NCI-H345 treated with DMSO at 0.1 percent for 48 hours (cell line): ENCODE data around the gene UGT1A8.
"Not testable (repeated sequence)": the region's sequence is repeated elsewhere in the genome, so short reads cannot be mapped to it uniquely, and the experiment has no call there.

Experiments
- DNase-seq: peaks from one replicate; lab custom pipeline; 2025; ENCODE audit not compliant: unreplicated experiment; lab: John Stamatoyannopoulos, UW

Gene UGT1A8

DNA sequence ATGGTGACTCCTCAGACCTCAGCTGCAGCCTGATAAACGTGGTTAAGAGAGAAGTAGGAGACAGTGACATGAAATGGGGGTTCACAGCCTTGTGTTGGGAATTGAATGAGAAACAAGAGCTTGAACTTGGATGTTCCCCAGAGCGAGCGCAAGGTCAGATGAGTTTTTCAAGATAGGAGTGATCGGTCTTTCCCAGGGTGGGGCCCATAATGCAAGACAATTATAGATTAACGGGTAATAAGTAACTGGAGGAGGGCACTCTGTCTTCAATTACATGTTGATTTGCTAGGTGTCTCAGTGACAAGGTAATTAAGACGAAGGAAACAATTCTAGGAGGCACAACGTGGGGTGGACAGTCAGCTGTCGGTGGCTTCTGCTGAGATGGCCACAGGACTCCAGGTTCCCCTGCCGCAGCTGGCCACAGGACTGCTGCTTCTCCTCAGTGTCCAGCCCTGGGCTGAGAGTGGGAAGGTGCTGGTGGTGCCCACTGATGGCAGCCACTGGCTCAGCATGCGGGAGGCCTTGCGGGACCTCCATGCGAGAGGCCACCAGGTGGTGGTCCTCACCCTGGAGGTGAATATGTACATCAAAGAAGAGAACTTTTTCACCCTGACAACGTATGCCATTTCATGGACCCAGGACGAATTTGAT, 95.3 kb downstream of the UGT1A8 start, which contains the start of gene UGT1A5:
TSS of gene UGT1A5 (plus strand) at position 297 of the 651 bp plus-strand sequence. CDS start at position 382, 85 bp downstream.
- no peak for DNase-seq

DNA sequence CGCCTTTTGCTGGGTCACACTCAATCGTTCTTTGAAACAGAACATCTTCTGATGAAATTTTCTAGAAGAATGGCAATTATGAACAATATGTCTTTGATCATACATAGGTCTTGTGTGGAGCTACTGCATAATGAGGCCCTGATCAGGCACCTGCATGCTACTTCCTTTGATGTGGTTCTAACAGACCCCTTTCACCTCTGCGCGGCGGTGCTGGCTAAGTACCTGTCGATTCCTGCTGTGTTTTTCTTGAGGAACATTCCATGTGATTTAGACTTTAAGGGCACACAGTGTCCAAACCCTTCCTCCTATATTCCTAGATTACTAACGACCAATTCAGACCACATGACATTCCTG, 95.8 kb downstream of the UGT1A8 start:
- no peak for DNase-seq

DNA sequence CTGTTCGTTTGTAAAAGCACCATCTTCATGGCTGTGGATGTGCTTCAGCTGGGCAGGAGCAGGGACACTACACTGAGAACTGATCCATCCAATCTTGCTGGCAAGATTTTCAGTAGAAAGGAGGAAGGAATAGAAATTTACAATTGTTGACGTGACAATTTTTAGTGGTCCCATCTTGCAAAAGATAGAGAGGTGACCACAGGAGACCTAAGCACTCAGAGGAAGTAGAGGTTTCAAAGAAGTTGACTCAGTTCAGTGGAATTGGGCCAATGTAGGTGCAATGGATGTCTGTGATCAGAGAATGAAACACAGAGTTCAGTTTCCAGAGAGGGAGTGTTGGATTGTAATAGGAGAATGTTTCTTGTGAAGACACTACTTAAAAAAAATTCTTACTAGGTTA, 96.7 kb downstream of the UGT1A8 start:
- no peak for DNase-seq

DNA sequence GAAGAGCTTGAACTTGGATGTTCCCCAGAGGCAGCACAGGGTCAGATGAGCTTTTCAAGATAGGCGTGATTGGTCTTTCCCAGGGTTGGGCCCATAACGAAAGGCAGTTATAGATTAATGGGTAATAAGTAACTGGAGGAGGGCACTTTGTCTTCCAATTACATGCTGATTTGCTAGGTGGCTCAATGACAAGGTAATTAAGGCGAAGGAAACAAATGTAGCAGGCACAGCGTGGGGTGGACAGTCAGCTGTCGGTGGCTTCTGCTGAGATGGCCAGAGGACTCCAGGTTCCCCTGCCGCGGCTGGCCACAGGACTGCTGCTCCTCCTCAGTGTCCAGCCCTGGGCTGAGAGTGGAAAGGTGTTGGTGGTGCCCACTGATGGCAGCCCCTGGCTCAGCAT, 101.1 kb downstream of the UGT1A8 start, which contains the start of gene UGT1A4:
TSS of gene UGT1A4 (plus strand) at position 185 of the 400 bp plus-strand sequence. CDS start at position 270, 85 bp downstream.
- DNase-seq: no peak

DNA sequence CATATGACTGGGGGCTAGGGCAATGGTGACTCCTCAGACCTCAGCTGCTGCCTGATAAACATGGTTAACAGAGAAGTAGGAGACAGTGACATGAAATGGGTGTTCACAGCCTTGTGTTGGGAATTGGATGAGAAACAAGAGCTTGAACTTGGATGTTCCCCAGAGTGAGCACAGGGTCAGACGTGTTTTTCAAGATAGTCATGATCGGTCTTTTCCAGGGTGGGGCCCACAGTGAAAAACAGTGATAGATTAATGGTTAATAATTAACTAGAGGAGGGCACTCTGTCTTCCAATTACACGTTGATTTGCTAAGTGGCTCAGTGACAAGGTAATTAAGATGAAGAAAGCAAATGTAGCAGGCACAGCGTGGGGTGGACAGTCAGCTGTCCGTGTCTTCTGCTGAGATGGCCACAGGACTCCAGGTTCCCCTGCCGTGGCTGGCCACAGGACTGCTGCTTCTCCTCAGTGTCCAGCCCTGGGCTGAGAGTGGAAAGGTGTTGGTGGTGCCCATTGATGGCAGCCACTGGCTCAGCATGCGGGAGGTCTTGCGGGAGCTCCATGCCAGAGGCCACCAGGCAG, 111.4 kb downstream of the UGT1A8 start, which contains the start of gene UGT1A3:
TSS of gene UGT1A3 (plus strand) at position 320 of the 579 bp plus-strand sequence. CDS start at position 405, 85 bp downstream.
- DNase-seq: no peak

DNA sequence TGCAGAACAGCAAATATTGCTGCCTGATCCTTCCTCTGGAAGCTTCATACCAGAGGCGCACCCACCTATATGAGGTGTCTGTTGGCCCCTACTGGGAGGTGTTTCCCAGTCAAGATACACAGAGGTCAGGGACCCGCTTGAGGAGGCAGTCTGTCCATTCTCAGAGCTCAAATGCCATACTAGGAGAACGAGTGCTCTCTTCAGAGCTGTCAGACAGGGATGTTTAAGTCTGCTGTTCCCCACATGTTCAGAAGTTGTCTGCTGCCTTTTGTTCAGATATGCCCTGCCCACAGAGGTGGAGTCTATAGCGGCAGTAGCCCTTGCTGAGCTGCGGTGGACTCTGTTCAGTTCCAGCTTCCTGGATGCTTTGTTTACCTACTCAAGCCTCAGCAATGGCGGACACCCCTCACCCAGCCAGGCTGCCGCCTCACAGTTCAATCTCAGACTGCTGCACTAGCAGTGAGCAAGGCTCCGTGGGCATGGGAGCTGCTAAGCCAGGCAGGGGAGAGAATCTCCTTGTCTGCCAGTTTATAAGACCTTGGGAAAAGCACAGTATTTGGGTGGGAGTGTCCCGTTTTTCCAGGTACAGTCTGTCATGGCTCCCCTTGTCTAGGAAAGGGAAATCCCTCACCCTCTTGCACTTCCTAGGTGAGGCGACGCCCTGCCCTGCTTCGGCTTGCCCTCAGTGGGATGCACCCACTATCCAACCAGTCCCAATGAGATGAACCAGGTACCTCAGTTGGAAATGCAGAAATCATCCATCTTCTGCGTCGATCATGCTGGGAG, 119.6 kb downstream of the UGT1A8 start:
- DNase-seq: not testable (repeated sequence)

DNA sequence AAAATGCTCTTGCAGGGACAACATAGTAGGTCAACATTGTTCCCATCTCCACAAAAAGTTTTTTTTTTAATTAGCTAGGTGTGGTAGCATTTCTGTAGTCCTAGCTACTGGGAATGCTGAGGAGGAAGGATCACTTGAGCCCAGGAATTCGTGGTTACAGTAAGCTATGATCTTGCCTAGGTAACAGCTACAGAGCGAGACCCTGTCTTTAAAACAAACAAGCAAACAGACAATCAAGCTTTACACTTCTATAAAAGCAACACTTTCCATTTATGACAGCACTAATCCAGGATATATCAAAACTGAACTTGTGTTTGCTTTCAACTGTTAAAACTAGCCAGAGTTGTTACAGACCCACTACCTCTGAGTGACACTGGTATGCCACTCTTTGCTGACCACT, 123.4 kb downstream of the UGT1A8 start:
- DNase-seq: no peak

DNA sequence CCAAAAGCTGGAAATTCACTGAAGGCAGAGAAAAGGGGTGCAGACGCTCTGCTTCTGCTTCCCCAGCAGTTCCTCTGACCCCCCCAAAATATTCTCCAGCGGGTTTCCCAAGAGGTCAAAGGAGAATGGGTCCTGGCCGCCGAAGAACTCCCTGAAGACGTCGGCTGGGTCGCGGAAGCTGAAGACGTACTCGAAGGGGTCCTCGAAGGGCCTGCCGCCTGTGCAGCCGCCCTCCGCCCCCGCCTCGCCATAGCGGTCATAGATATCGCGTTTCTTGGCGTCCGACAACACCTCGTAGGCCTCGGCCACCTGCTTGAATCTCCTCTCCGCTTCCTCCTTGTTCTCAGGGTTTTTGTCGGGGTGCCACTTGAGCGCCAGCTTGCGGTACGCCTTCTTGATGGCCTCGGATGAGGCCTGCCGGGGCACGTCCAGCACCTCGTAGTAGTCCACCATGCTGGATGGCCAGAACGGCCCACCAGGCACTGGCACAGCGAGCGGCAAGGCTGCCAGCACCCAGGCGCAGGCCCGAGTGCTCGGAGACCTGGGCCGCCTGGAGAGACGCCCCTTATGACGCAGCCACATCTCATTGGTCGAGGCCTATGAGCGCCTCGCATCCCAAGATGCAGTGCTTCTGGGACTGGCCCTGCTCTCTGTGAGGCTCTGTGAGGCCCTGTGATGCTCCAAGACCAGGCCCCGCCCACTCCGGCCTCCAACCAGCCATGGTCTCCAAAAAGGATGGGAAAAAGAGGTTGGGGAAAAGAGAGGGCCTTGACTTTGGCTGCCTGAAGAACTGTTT, 126.2 kb downstream of the UGT1A8 start:
- DNase-seq: no peak

DNA sequence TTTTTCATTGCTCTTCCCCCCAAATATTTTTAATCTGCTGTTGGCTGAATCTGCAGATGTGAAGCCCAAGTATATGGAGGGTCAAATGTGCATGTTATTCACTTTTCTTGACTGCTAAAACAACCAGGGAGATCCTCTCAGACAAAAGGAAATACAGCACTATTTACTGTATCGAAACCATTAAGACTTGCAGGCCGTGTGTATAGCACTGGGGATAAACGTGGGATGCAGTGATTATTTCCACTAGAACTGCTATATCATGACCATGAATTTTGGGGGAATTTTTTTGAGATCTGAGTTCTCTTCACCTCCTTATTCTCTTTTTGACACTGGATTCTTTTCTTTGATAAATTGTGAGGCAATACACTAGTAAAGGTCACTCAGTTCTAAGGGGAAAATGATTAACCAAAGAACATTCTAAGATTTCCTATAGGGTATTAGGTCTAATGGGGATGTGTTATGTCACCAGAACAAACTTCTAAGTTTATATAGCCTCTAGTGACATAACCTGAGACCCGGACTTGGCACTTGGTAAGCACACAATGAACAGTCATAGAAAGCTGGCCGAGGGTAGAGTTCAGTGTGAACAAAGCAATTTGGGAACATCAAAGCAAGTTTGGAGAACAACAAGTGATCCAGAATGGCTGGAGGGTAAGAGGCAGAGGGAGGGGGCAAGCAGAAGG, 127.8 kb downstream of the UGT1A8 start:
- DNase-seq: no peak

DNA sequence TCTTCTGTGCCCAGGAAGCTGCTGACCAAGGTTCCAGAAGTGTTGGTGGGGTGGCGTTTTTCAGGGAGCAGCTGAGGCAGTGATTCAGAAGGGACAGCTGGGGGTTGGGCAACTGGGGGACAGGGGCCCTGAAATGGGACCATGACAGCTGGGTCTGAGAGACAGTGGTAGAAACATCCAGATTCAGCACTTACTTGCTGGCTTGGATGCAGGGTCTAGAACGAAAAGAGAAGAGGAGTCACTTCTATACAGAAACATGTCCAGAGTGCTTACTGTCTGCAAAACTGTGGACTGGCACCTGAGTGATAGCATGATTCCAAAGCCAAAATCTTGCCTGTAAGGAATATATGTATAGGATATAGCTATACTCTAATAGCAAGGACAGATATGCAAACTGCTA, 128.4 kb downstream of the UGT1A8 start:
- not testable (repeated sequence) for DNase-seq

DNA sequence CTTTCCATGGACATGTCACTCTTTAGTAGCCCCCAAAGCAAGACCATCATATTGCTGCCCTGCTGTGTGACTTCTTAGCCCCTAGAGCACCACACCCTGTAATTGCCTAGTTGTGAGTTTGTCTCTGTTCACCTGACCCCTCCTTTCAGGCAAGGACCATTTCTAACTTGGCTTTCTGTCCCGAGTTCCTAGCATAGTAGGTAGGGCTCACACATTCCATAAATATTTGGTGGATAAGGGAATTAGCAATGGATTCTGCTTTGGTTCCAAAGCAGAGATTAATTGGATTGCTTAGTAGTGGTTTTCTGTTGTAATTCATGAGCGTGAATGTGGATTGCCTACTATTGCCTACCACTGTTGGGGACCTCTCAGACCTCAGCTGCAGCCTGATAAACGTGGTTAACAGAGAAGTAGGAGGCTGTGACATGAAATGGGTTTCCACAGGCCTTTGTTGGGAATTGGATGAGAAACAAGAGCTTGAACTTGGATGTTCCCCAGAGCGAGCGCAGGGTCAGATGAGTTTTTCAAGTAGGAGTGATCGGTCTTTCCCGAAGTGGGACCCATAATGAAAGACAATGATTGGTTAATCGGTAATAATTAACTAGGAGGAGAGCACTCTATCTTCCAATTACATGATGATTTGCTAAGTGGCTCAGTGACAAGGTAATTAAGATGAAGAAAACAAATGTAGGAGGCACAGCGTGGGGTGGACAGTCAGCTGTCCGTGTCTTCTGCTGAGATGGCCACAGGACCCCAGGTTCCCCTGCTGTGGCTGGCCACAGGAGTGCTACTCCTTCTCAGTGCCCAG, 129.2 kb downstream of the UGT1A8 start:
- DNase-seq: no peak

DNA sequence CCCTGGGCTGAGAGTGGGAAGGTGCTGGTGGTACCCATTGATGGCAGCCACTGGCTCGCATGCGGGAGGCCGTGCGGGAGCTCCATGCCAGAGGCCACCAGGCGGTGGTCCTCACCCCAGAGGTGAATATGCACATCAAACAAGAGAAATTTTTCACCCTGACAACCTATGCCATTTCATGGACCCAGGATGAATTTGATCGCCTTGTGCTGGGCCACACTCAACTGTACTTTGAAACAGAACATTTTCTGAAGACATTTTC, 129.8 kb downstream of the UGT1A8 start:
- DNase-seq: no peak

DNA sequence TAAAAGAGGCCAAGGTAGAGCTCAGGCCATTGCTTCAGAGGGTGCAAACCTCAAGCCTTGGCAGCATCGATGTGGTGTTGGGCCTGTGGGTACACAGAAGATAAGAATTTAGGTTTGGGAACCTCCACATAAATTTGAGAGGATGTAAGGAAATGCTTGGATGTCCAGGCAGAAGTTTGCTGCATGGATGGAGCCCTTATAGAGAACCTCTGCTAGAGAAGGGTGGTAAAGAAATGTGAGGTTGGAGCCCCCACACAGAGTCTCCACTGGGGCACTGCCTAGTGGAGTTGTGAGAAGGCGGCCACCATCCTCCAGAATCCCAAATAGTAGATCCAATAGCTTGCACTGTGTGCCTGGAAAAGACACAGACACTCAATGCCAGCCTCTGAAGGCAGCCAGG, 133.3 kb downstream of the UGT1A8 start:
- DNase-seq: not testable (repeated sequence)

DNA sequence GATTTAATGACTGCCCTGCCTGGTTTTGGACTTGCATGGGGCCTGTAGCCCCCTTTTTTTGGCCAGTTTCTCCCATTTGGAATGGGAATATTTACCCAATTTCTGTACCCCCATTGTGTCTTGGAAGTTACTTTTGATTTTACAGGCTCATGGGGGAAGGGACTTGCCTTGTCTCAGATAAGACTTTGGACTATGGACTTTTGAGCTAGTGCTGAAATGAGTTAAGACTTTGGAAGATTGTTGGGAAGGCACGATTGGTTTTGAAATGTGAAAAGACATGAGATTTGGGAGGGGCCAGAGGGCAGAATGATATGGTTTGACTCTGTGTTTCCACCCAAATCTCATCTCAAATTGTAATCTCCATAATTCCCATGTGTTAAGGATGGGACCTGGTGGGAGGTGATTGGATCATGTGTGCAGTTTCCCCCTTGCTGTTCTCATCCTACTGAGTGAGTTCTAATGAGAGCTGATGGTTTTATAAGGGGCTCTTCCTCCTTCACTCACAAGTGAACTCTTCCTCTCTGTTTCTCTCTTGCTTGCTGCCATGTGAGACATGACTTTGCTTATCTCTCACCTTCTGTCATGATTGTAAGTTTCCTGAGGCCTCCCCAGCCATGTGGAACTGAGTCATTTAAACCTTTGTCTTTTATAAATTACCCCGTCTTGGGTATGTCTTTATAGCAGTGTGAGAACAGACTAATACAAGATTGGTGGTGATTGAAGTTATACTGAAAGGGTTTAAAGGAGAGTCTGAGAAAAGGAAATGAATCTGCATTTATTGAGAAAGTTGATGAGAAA, 134.0 kb downstream of the UGT1A8 start:
- not testable (repeated sequence) for DNase-seq

DNA sequence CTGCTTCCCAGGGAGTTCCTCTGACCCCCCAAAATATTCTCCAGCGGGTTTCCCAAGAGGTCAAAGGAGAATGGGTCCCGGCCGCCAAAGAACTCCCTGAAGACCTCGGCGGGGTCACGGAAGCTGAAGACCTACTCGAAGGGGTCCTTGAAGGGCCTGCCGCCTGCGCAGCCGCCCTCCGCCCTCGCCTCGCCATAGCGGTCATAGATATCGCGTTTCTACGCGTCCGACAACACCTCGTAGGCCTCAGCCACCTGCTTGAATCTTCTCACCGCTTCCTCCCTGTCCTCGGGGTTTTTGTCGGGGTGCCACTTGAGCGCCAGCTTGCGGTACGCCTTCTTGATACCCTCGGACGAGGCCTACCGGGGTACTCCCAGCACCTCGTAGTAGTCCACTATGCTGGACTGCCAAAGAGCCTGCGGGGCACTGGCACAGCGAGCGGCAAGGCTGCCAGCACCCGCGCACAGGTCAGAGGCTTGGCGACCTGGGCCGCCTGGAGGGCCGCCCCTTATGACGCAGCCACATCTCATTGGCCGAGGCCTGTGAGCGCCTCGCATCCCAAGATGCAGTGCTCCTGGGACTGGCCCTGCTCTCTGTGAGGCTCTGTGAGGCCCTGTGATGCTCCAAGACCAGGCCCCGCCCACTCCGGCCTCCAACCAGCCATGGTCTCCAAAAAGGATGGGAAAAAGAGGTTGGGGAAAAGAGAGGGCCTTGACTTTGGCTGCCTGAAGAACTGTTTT, 137.6 kb downstream of the UGT1A8 start:
- DNase-seq: no peak

DNA sequence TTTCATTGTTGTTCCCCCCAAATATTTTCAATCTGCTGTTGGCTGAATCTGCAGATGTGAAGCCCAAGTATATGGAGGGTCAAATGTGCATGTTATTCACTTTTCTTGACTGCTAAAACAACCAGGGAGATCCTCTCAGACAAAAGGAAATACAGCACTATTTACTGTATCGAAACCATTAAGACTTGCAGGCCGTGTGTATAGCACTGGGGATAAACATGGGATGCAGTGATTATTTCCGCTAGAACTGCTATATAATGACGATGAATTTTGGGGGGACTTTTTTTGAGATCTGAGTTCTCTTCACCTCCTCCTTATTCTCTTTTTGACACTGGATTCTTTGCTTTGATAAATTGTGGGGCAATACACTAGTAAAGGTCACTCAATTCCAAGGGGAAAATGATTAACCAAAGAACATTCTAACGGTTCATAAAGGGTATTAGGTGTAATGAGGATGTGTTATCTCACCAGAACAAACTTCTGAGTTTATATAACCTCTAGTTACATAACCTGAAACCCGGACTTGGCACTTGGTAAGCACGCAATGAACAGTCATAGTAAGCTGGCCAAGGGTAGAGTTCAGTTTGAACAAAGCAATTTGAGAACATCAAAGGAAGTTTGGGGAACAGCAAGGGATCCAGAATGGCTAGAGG, 139.1 kb downstream of the UGT1A8 start:
- DNase-seq: no peak

DNA sequence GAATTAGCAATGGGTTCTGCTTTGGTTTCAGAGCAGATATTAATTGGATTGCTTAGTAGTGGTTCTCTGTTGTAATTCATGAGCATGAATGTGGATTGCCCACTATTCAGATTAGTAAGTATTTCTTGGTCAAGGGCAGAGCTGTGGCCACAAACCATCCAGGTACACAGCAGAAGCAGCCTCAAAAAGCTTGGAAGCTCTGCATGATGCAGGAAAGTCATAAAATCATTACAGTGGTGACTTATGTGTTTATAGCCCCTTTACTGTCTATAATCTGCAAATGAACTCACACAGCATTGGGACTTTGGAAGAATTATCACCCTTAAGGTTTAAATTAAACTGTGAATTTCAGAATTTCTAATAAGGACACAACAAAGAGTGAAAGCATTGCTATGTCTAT, 140.7 kb downstream of the UGT1A8 start:
- no peak for DNase-seq

DNA sequence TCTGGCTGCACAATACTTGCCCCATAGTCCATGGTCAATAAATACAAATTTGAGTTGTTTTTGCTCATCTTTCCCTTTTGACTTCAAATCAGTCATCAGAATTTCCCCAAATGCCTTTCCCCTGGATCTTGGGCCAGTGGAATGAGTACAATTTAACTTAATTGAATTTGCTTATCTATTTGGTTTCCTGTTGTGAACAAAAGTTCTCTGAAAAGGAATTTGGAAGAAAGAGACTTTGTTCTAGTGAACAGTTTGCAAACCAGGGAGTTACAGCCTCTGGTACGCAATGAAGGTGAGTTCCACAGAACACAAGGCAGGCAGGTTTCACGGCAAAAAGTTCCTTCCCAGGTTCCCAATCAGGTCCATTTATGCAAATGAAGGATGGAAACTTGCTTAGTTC, 141.4 kb downstream of the UGT1A8 start:
- DNase-seq: no peak
